Neural crest cell (in vitro differentiated cells): ENCODE data around the gene HPS4. TPM values are rescaled to one million over a fixed set of nuclear protein-coding genes. Genes with fewer than 3 reads are reported as not detected.

Experiments used
- DNase-seq: peaks from one replicate; pipeline ENCODE4 v3.0.0; 2021; ENCODE audit warnings: low read depth, mixed read lengths, low spot score
- H3K27ac Mint-ChIP-seq: one replicate; pipeline ENCODE4 v1.8.0; 2021; ENCODE audit warnings: mild to moderate bottlenecking, mixed read lengths; ENCODE audit not compliant: unreplicated experiment
- H3K27me3 Mint-ChIP-seq: 2 replicates; pipeline ENCODE4 v1.8.0; 2021; ENCODE audit warnings: low read depth, mild to moderate bottlenecking, mixed read lengths
- H3K36me3 Mint-ChIP-seq: 2 replicates; pipeline ENCODE4 v1.8.0; 2021; ENCODE audit warnings: low read depth, mild to moderate bottlenecking, mixed read lengths
- H3K4me1 Mint-ChIP-seq: 2 replicates; pipeline ENCODE4 v1.8.0; 2021; ENCODE audit warnings: mixed read lengths
- H3K4me3 Mint-ChIP-seq: one replicate; pipeline ENCODE4 v1.8.0; 2021; ENCODE audit warnings: mild to moderate bottlenecking, mixed read lengths
- H3K9me3 Mint-ChIP-seq: 2 replicates; pipeline ENCODE4 v1.8.0; 2021; ENCODE audit warnings: mixed read lengths
- total RNA-seq: library from RNA; stranded (reverse); gene quantifications from 2 replicates; pipeline ENCODE4 v1.2.1, GENCODE V29; 2021
- TF ChIP-seq, protein P1 (sequence below): fragments of 200-600 bp; sonication (generic); conservative IDR thresholded peaks from 2 replicates; pipeline ENCODE4 v1.5.0; 2021; ENCODE audit warnings: antibody characterized with exemption, mild to moderate bottlenecking

Gene HPS4
- total RNA-seq, 1 donor from 2014 or later, result 48.5 TPM

DNA sequence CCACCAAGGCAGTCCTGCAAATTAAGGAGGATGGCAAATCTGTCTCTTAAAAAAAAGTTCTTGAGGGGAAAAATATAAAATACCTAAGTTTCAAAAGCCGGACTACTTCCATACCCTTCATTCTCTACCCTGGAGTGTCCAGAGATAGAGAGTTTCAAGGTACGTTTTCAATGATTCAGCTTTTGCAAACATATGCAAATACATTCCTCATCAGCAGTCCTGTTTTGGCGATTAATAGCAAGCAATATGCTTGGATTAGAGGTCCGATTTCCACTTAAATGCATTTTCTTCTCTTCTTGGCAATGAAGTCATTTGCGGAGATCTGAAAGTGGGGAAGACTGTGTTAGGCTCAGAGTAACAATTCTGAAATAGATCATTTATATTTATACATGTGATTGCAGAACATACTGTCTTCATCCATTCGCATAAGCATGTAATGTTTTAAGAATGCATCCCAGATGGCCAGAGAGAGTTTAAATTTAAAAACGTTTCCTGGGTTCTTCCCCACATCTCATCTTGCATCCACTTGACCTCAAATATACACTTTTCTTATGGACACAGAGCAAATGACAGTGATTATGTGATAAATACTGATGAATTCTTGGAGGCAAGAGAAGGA lies 42.5 kb upstream of the HPS4 start:
- DNase-seq, result no peak
- Mint-ChIP-seq H3K4me1 (no peaks in the 10 kb centered on the region), H3K36me3 (no peaks in the 10 kb centered on the region), H3K9me3 (no peaks in the 10 kb centered on the region), H3K4me3 (no peak overlapping the region), H3K27me3 (no peaks in the 10 kb centered on the region), H3K27ac (no peak overlapping the region)
- TF ChIP-seq, protein P1, sequence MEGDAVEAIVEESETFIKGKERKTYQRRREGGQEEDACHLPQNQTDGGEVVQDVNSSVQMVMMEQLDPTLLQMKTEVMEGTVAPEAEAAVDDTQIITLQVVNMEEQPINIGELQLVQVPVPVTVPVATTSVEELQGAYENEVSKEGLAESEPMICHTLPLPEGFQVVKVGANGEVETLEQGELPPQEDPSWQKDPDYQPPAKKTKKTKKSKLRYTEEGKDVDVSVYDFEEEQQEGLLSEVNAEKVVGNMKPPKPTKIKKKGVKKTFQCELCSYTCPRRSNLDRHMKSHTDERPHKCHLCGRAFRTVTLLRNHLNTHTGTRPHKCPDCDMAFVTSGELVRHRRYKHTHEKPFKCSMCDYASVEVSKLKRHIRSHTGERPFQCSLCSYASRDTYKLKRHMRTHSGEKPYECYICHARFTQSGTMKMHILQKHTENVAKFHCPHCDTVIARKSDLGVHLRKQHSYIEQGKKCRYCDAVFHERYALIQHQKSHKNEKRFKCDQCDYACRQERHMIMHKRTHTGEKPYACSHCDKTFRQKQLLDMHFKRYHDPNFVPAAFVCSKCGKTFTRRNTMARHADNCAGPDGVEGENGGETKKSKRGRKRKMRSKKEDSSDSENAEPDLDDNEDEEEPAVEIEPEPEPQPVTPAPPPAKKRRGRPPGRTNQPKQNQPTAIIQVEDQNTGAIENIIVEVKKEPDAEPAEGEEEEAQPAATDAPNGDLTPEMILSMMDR, result no peak

DNA sequence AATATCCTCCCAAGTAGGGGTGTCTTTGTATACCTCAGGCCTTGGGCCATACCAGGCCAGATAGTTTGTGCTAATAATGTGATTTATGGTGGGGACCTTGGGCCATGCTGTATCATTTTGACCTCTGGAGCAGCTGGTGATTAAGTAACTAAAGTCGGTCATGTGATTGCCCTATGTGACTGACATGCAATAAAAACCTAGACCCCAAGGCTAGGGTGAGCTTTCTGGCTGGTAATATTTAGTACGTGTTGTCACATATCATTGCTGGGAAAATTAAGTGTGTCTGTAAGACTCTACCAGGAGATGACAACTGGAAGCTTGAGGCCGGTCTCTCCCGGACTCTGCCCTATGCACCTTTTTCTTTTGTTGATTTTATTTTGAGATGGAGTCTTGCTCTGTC lies 41.3 kb upstream of the HPS4 start:
- Mint-ChIP-seq H3K9me3 (no peaks in the 10 kb centered on the region), H3K4me1 (no peaks in the 10 kb centered on the region), H3K4me3 (no peak overlapping the region), H3K36me3 (no peaks in the 10 kb centered on the region), H3K27ac (no peak overlapping the region), H3K27me3 (no peaks in the 10 kb centered on the region)
- DNase-seq, result no peak
- TF ChIP-seq, protein P1, result no peak

DNA sequence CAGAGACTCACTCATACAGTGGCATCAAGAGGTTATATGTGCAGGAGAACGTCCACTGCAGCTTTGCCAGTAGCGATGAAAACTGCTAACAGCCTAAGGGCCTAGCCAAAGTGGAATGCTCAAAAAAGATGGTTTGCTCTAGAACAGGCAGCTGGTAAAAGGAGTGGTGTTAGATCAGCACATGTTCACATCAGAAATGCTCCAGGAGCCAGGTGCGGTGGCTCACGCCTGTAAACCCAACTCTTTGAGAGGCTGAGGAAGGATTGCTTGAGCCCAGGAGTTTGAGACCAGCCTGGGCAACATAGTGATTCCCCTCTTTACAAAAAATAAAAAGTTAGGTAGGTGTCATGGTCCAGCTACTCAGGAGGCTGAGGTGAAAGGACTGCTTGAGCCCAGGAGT lies 39.0 kb upstream of the HPS4 start:
- H3K27ac Mint-ChIP-seq, result no peak overlapping the region

GRCh38 chr22:26522012-26522411 lies 38.4 kb upstream of the HPS4 start:
- Mint-ChIP-seq H3K27ac (no peak overlapping the region), H3K9me3 (no peaks in the 10 kb centered on the region), H3K4me3 (no peak overlapping the region), H3K4me1 (no peaks in the 10 kb centered on the region), H3K27me3 (no peaks in the 10 kb centered on the region), H3K36me3 (no peaks in the 10 kb centered on the region)
- TF ChIP-seq, protein P1, result no peak
- no peak for DNase-seq

More for the DNA sequence above, 39.0 kb upstream of the HPS4 start:
- Mint-ChIP-seq H3K36me3 (no peaks in the 10 kb centered on the region), H3K27me3 (no peaks in the 10 kb centered on the region), H3K4me1 (no peaks in the 10 kb centered on the region), H3K9me3 (no peaks in the 10 kb centered on the region), H3K4me3 (no peak overlapping the region)
- DNase-seq, result no peak
- TF ChIP-seq, protein P1, result no peak

DNA sequence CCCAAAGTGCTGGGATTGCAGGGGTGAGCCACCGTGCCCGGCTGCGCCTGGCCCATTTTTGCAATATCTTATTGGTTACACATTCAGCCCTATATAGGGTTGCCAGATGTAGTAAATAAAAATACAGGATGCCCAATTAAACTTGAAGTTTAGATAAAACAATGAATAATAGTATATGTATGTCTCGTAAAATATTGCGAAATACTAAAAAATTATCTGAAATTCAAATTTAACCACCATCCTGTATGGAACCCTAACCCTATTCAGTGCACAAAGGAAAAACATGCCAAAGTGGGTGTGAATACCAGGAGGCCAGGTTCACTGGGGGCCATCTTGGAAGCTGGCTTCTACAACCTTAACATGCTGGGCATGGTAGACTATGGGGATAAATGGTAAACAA lies 33.8 kb upstream of the HPS4 start:
- no peaks in the 10 kb centered on the region for H3K9me3 Mint-ChIP-seq
- no peaks in the 10 kb centered on the region for H3K27me3 Mint-ChIP-seq
- TF ChIP-seq, protein P1, result no peak
- no peaks in the 10 kb centered on the region for H3K36me3 Mint-ChIP-seq
- DNase-seq, result no peak
- peaks cover 20% of the 10 kb centered on the region for H3K4me1 Mint-ChIP-seq
- no peak overlapping the region for H3K27ac Mint-ChIP-seq
- no peak overlapping the region for H3K4me3 Mint-ChIP-seq
